K562 (cell line): ENCODE measurements around the gene MINDY3. TPM values are rescaled to one million over a fixed set of nuclear protein-coding genes. Genes with fewer than 3 reads are reported as not detected.

Source experiments
- ATAC-seq: fragments of 200-7000 bp; cut with Tn5 transposase; 3 replicates; pipeline ENCODE4 v1.9.1; 2020; ENCODE audit warnings: moderate library complexity
- BruUV-seq: library from RNA; stranded (reverse); fragments of 400-500 nt; replicated peaks from 2 replicates; lab custom pipeline; 2021; lab: Mats Ljungman, UMichigan
- CTCF ChIA-PET: fragments of 300-600 bp; formaldehyde crosslinking; extraction: SDS; loops from one replicate; lab custom pipeline; 2021; ENCODE audit warnings: low intra/inter-chr PET ratio; lab: Yijun Ruan, JAX
- POLR2A ChIA-PET: fragments of 300-600, 350-650 bp; sonication (Branson Sonifier 250); formaldehyde crosslinking; extraction: SDS; loops from one replicate; lab custom pipeline; 2021; ENCODE audit warnings: antibody characterized with exemption, inconsistent platforms; lab: Yijun Ruan, JAX
- DNase-seq, 4 experiments: peaks; one replicate each; pipeline versions ENCODE4 v3.0.0 to v3.0.0-alpha.2; 2011 to 2018; ENCODE audit warnings: low spot score in 3 of 4, mixed read lengths in 3 of 4; ENCODE audit errors: extremely low read depth in 1 of 4
- FAIRE-seq: peaks from 2 replicates; lab custom pipeline; 2011; peaks lifted over from hg19 to GRCh38; lab: Jason Lieb, UNC
- H2AFZ ChIP-seq: 2 replicates; pipeline ENCODE4 v1.6.0; 2011; ENCODE audit warnings: low read depth, low read length, control low read depth, inconsistent platforms
- H3K27ac ChIP-seq: fragments of 200-600 bp; 3 replicates; pipeline ENCODE4 v1.8.0; 2011; ENCODE audit warnings: low read depth, mild to moderate bottlenecking, control low read depth, inconsistent platforms, low read length, moderate library complexity, mixed read lengths; ENCODE audit errors: extremely low read depth
- H3K27me3 ChIP-seq, 2 experiments: fragments of 300-600 bp in 1 of 2; 2 replicates in 1 of 2; 3 replicates in 1 of 2; pipeline versions ENCODE4 v1.6.0 to v1.8.0; 2011; ENCODE audit warnings: inconsistent platforms in 2 of 2, low read length in 2 of 2, mild to moderate bottlenecking in 1 of 2, mixed read lengths in 1 of 2, moderate library complexity in 1 of 2; ENCODE audit not compliant: control insufficient read depth in 2 of 2, insufficient read depth in 2 of 2
- H3K36me3 ChIP-seq: fragments of 300-600 bp; 3 replicates; pipeline ENCODE4 v1.8.0; 2011; ENCODE audit warnings: mild to moderate bottlenecking, low read length, inconsistent platforms; ENCODE audit not compliant: control insufficient read depth, insufficient read depth
- H3K4me1 ChIP-seq, 2 experiments: fragments of 200-600 bp in 1 of 2; replicated peaks in 1 of 2; 2 replicates in 1 of 2; 3 replicates in 1 of 2; pipeline versions ENCODE4 v1.5.1 to v1.8.0; 2011; ENCODE audit warnings: inconsistent platforms in 2 of 2, low read length in 2 of 2, mild to moderate bottlenecking in 1 of 2, mixed read lengths in 1 of 2, moderate library complexity in 1 of 2; ENCODE audit not compliant: control insufficient read depth in 2 of 2, insufficient read depth in 2 of 2
- H3K4me2 ChIP-seq: 2 replicates; pipeline ENCODE4 v1.6.1; 2011; ENCODE audit warnings: low read length, control low read depth, inconsistent platforms, mixed read lengths; ENCODE audit not compliant: insufficient read depth
- H3K4me3 ChIP-seq: fragments of 200-600 bp; sonication (generic), shearing (Covaris generic); 2 replicates; pipeline ENCODE4 v1.5.1; 2016; ENCODE audit warnings: control low read depth, inconsistent platforms
- H3K79me2 ChIP-seq: fragments of 200-600 bp; 3 replicates; pipeline ENCODE4 v1.8.0; 2011; ENCODE audit warnings: low read length, inconsistent platforms; ENCODE audit not compliant: control insufficient read depth, insufficient read depth
- H3K9ac ChIP-seq, 2 experiments: 2 replicates each; pipeline versions ENCODE4 v1.6.0 to v1.6.1; 2011; ENCODE audit warnings: low read depth in 2 of 2, low read length in 2 of 2, control low read depth in 1 of 2, inconsistent platforms in 1 of 2, mild to moderate bottlenecking in 1 of 2, mixed read lengths in 1 of 2; ENCODE audit not compliant: insufficient read depth in 1 of 2
- H3K9me1 ChIP-seq: one replicate; pipeline ENCODE4 v1.6.0; 2011; ENCODE audit warnings: inconsistent platforms, mild to moderate bottlenecking, low read length, moderate library complexity; ENCODE audit not compliant: control insufficient read depth, insufficient read depth
- H3K9me3 ChIP-seq: replicated peaks from 2 replicates; pipeline ENCODE4 v1.5.1; 2011; ENCODE audit warnings: low read depth, low read length, inconsistent platforms; ENCODE audit not compliant: control insufficient read depth, insufficient read depth
- H4K20me1 ChIP-seq: replicated peaks from 2 replicates; pipeline ENCODE4 v1.6.1; 2011; ENCODE audit warnings: low read length, inconsistent platforms, mixed read lengths; ENCODE audit not compliant: control insufficient read depth, insufficient read depth
- CBFA2T3 ChIP-seq: fragments of 450-650 bp; IDR thresholded peaks from 2 replicates; pipeline ENCODE4 v1.6.1; 2017
- DIDO1 ChIP-seq: fragments of 450-650 bp; IDR thresholded peaks from 2 replicates; pipeline ENCODE4 v1.6.1; 2016; ENCODE audit warnings: low read depth, missing biosample characterization, missing genetic modification characterization
- FOXP1 ChIP-seq: sonication (generic); formaldehyde crosslinking; IDR thresholded peaks from 2 replicates; pipeline ENCODE4 v1.8.0; 2022; ENCODE audit warnings: mild to moderate bottlenecking, missing genetic modification reagents
- KDM5B ChIP-seq: fragments of 200-600 bp; sonication (generic); IDR thresholded peaks from 2 replicates; pipeline ENCODE4 v1.6.1; 2012; ENCODE audit warnings: low read depth, mild to moderate bottlenecking, moderate library complexity, low read length, control low read depth, inconsistent platforms; ENCODE audit not compliant: insufficient replicate concordance
- PKNOX1 ChIP-seq: fragments of 450-650 bp; IDR thresholded peaks from 2 replicates; pipeline ENCODE4 v1.6.1; 2016
- WGBS: fragments of 100-300 bp; shearing (Covaris generic); methylation state at CpG from one replicate; pipeline ENCODE4 v1.1.6; 2016; ENCODE audit warnings: low coverage, mixed read lengths; ENCODE audit not compliant: insufficient coverage; ENCODE audit errors: missing lambda C conversion rate; 5-methylcytosine and 5-hydroxymethylcytosine counted together
- in situ Hi-C: fragments of 300-500 bp; cut with MboI; formaldehyde crosslinking; loops from 4 replicates; pipeline ENCODE4 v1.15.0; 2018; ENCODE audit warnings: inconsistent platforms, mixed read lengths
- intact Hi-C: fragments of 100-400 bp; cut with micrococcal nuclease; formaldehyde crosslinking; loops from 2 replicates; pipeline ENCODE4 v1.14.2; 2022
- polyA plus RNA-seq, 8 experiments: library from polyadenylated mRNA; depleted of rRNA in 4 of 8; stranded (reverse) in 5 of 8; unstranded in 3 of 8; fragments of >200 nt; fragmentation: Nextera tagmentation in 2 of 8; fragmentation: Illumina TruSeq in 1 of 8; extraction: Ambion mirVana in 2 of 8; extraction: Trizol in 1 of 8; gene quantifications; 2 replicates each; pipeline versions ENCODE4 v1.2.1 to v1.2.3, GENCODE V29; 2011 to 2014; ENCODE audit warnings: inconsistent platforms in 1 of 8, missing spikeins in 1 of 8
- total RNA-seq, 7 experiments: library from RNA; depleted of rRNA in 6 of 7; stranded (reverse); fragments of >200 nt in 6 of 7; fragmentation: Illumina TruSeq in 2 of 7; extraction: Trizol in 2 of 7; gene quantifications; 2 replicates each; pipeline versions ENCODE4 v1.2.1 to v1.2.3, GENCODE V29; 2011 to 2021; ENCODE audit warnings: low replicate concordance in 1 of 7

MINDY3 gene
- total and polyA plus RNA-seq, 9 of the 15 experiments (the other 6 are each of a cell fraction or from before 2014, with no cell fraction given): 14.0 to 35.9 (median 23.6) TPM

GRCh38 chr10:15801641-15802040, 58.7 kb downstream of the MINDY3 start:
- Histone ChIP-seq H4K20me1 (no peaks in the 10 kb centered on the region), H3K9me3 (peaks cover 21% of the 10 kb centered on the region), H3K4me1 (peaks cover 0 to 47% of the 10 kb centered on the region in 2 experiments; a peak in 3 of 5 replicates), H3K4me3 (no peak overlapping the region), H3K4me2 (no peak overlapping the region), H2AFZ (no peak overlapping the region), H3K27ac (peak overlapping the region; percentile 77), H3K9ac (peak overlapping the region in 1 of 2 experiments; percentile 27; a peak in 1 of 4 replicates), H3K9me1 (no peaks in the 10 kb centered on the region), H3K36me3 (peaks cover 34% of the 10 kb centered on the region), H3K27me3 (no peaks in the 10 kb centered on the region), H3K79me2 (peaks cover 81% of the 10 kb centered on the region)
- no peak for FAIRE-seq
- 68% methylated on average over 3 of the region's 3 CpGs for WGBS
- BruUV-seq: no TSS peak
- CTCF ChIA-PET: no interaction called here
- intact Hi-C loops (loop anchor here (5.0 kb wide), 1 partner anchor 349 kb away; no protein-coding TSS in a partner anchor), in situ Hi-C loops (no loop called here)
- ATAC-seq: no peak
- no peak for TF ChIP-seq KDM5B
- no peak for TF ChIP-seq DIDO1 (tag)
- POLR2A ChIA-PET: interaction anchor here (1.0 to 1.3 kb wide), 2 partner anchors 9 to 15 kb away, joined by 3 to 4 read pairs; no protein-coding TSS in a partner anchor
- no peak for DNase-seq

- in situ Hi-C loops (no loop called here), intact Hi-C loops (loop anchor here (5.0 kb wide), 1 partner anchor 349 kb away; no protein-coding TSS in a partner anchor)
- FAIRE-seq (no peak), DNase-seq (no peak), ATAC-seq (no peak)
- peak overlapping the region; percentile 77 for H3K27ac ChIP-seq
- TF ChIP-seq CBFA2T3 (0 out of 2 replicates have a peak, but pooled peaks have one; percentile 13), PKNOX1 (peak; percentile 52; the same call in 1 of the 2 replicates), FOXP1 (CRISPR knock-in tag) (no peak)
- no peaks in the 10 kb centered on the region for H3K27me3 ChIP-seq
- peaks cover 2 to 47% of the 10 kb centered on the region in 2 experiments; a peak in 4 of 5 replicates for H3K4me1 ChIP-seq
- H3K4me3 ChIP-seq: no peak overlapping the region
- peaks cover 79% of the 10 kb centered on the region for H3K79me2 ChIP-seq
- H3K36me3 ChIP-seq: peaks cover 34% of the 10 kb centered on the region
- no peak overlapping the region for H3K9ac ChIP-seq
- no peak overlapping the region for H2AFZ ChIP-seq
- no TSS peak for BruUV-seq
- H3K9me1 ChIP-seq: no peaks in the 10 kb centered on the region
- POLR2A ChIA-PET: interaction anchor here (1.0 kb wide), 1 partner anchor 9 kb away, joined by 4 read pairs; no protein-coding TSS in a partner anchor
- CTCF ChIA-PET: no interaction called here
- peaks cover 21% of the 10 kb centered on the region for H3K9me3 ChIP-seq
- WGBS: 87% methylated on average over 1 of the region's 1 CpG
- no peak overlapping the region for H3K4me2 ChIP-seq
- no peaks in the 10 kb centered on the region for H4K20me1 ChIP-seq
These were observed 59.2 kb downstream of the MINDY3 start for GRCh38 chr10:15801147-15801546.
